Fibroblast of lung (primary cell): ENCODE results near the gene FNDC3B.

ENCODE experiments used
- CTCF ChIP-seq, 2 donors: IDR thresholded peaks in 1 of 2; conservative IDR thresholded peaks in 1 of 2; 1 replicate in 1 of 2; 2 replicates in 1 of 2; pipeline ENCODE4 v1.5.1; 2011 to 2012; ENCODE audit warnings: low read length in 2 of 2, control low read depth in 1 of 2, inconsistent platforms in 1 of 2, low read depth in 1 of 2, mild to moderate bottlenecking in 1 of 2
- EZH2 ChIP-seq: IDR thresholded peaks from 2 replicates; pipeline ENCODE4 v1.5.1; 2012; ENCODE audit warnings: low read length, control low read depth, mild to moderate bottlenecking; ENCODE audit errors: missing control alignments

GRCh38 chr3:172188511-172188910 is 149.1 kb downstream of the FNDC3B start:
- no peak for TF ChIP-seq CTCF (conservative IDR thresholded peaks at IDR 0.05 in 1 of 2, IDR thresholded peaks at IDR 0.05 in 1 of 2; ENCODE audit: low read depth in 1 of 2, low read length in 2 of 2)
- TF ChIP-seq EZH2 = no peak
